Measurements from ENCODE around the gene TOP3B.
"Not testable (repeated sequence)": the region's sequence is repeated elsewhere in the genome, so short reads cannot be mapped to it uniquely, and the experiment has no call there.

- not testable (repeated sequence) for TF ChIP-seq CTCF (conservative IDR thresholded peaks at IDR 0.05 in 1 of 2, IDR thresholded peaks at IDR 0.05 in 1 of 2; ENCODE audit: low read depth in 1 of 2, low read length in 2 of 2); EZH2 (IDR thresholded peaks at IDR 0.05; ENCODE audit: low read length, missing control alignments)
These were observed 72.2 kb downstream of the TOP3B start for GRCh38 chr22:21910367-21910766.

All from fibroblast of lung (primary cell).